ENCODE measurements around the gene ANKRD34B.

The ANKRD34B gene

GRCh38 chr5:80569961-80570786, at the start of gene ANKRD34B:
Gene ANKRD34B (minus strand): TSS chr5:80570280. CDS start chr5:80560019, 10,261 bp downstream.
- H3K27ac Mint-ChIP-seq = no peak within 1 kb of the TSS
- peak; percentile 67 for DNase-seq
- H3K4me3 Mint-ChIP-seq = peak within 1 kb of the TSS; percentile 85
- H3K36me3 Mint-ChIP-seq (ENCODE audit: low read depth) = no peaks in the 10 kb centered on the region
- peaks cover 19% of the 10 kb centered on the region for H3K9me3 Mint-ChIP-seq
- no peak for TF ChIP-seq CTCF (IDR thresholded peaks at IDR 0.05)
- no peaks in the 10 kb centered on the region for H3K4me1 Mint-ChIP-seq
- peaks cover 100% of the 10 kb centered on the region for H3K27me3 Mint-ChIP-seq (ENCODE audit: low read depth, poor library complexity)

GRCh38 chr5:80619086-80619485, 49.0 kb upstream of the ANKRD34B start:
- no peak overlapping the region for H3K4me3 Mint-ChIP-seq
- H3K9me3 Mint-ChIP-seq = no peaks in the 10 kb centered on the region
- TF ChIP-seq CTCF (IDR thresholded peaks at IDR 0.05) = no peak
- H3K27me3 Mint-ChIP-seq (ENCODE audit: low read depth, poor library complexity) = peaks cover 3% of the 10 kb centered on the region
- no peak overlapping the region for H3K27ac Mint-ChIP-seq
- no peak for DNase-seq
- H3K36me3 Mint-ChIP-seq (ENCODE audit: low read depth) = peaks cover 24% of the 10 kb centered on the region
- H3K4me1 Mint-ChIP-seq = peaks cover 12% of the 10 kb centered on the region

- no peak for TF ChIP-seq CTCF (IDR thresholded peaks at IDR 0.05)
- Mint-ChIP-seq H3K4me3 (no peak overlapping the region), H3K27ac (no peak overlapping the region), H3K9me3 (no peaks in the 10 kb centered on the region), H3K4me1 (peaks cover 5% of the 10 kb centered on the region), H3K27me3 (ENCODE audit: low read depth, poor library complexity) (peaks cover 3% of the 10 kb centered on the region), H3K36me3 (ENCODE audit: low read depth) (peaks cover 24% of the 10 kb centered on the region)
- no peak for DNase-seq
Observed at GRCh38 chr5:80618438-80618837, 48.4 kb upstream of the ANKRD34B start.

- TF ChIP-seq CTCF (IDR thresholded peaks at IDR 0.05) = no peak
- Mint-ChIP-seq H3K27me3 (ENCODE audit: low read depth, poor library complexity) (peaks cover 3% of the 10 kb centered on the region), H3K9me3 (no peaks in the 10 kb centered on the region), H3K4me3 (no peak overlapping the region), H3K27ac (no peak overlapping the region), H3K4me1 (no peaks in the 10 kb centered on the region), H3K36me3 (ENCODE audit: low read depth) (peaks cover 5% of the 10 kb centered on the region)
- DNase-seq = no peak
Observed at GRCh38 chr5:80615266-80615914, 45.3 kb upstream of the ANKRD34B start.

GRCh38 chr5:80609692-80610091, 39.6 kb upstream of the ANKRD34B start:
- Mint-ChIP-seq H3K9me3 (peaks cover 8% of the 10 kb centered on the region), H3K4me3 (no peak overlapping the region), H3K4me1 (no peaks in the 10 kb centered on the region), H3K27ac (no peak overlapping the region), H3K36me3 (ENCODE audit: low read depth) (no peaks in the 10 kb centered on the region), H3K27me3 (ENCODE audit: low read depth, poor library complexity) (no peaks in the 10 kb centered on the region)
- no peak for TF ChIP-seq CTCF (IDR thresholded peaks at IDR 0.05)
- no peak for DNase-seq
